ENCODE results near the gene XPC. TPM values are rescaled to one million over a fixed set of nuclear protein-coding genes. Genes with fewer than 3 reads are reported as not detected.

The XPC gene
- 37.1 and 57.7 TPM in 2 replicates for total RNA-seq

GRCh38 chr3:14178247-14179113 is at the start of gene XPC, which contains the start of gene LSM3:
TSS of gene XPC (minus strand) at chr3:14178601. CDS start at chr3:14178568, 33 bp downstream.
TSS of gene LSM3 (plus strand) at chr3:14178817. CDS start at chr3:14178861, 44 bp downstream.

DNA sequence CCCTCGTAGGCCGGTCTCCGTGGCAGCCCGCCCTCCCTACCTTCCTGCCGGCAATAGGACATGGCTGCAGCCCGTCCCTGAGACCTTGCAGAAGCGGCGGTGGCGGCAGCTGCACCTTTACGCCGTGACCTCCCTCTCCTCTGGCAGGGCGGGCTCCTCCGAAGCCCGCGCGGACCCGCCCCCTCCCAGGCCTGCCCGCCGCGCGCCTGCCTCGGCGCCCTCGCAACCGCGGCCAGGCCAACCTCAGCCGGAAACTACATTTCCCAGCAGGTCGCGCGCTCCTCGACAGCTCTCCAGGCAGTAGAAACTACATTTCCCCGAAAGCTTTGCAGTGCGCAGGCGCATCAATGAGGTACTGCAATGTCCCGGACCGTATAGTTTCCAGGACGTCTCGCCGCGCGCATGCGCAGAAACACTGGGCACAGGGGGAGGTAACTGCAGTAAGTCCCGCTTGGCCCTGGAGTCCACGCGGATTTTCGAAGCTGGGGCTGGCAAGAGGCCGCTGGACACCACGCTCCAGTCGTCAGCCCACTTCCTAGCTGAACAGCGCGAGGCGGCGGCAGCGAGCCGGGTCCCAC is 53.7 kb downstream of the XPC start, which contains the start of the genes CHCHD4 and TMEM43:
Gene CHCHD4, minus strand, starts transcription at position 256 of the 578 bp plus-strand sequence. Its CDS starts 194 bp downstream, at position 62.
Gene TMEM43, plus strand, starts transcription at position 438 of the 578 bp plus-strand sequence. CDS start 142 bp downstream, outside the sequence.

Other genes with a start within 250 kb of the XPC start
- gene CHCHD4, start 53.7 kb downstream of the XPC start, total RNA-seq = 18.9 and 37.6 TPM in 2 replicates
- 81.9 and 111 TPM in 2 replicates for gene TMEM43, start 53.5 kb downstream of the XPC start, total RNA-seq
- 16.4 and 26.7 TPM in 2 replicates for gene LSM3, start 216 bp upstream of the XPC start, total RNA-seq
- gene SLC6A6, start 224.0 kb upstream of the XPC start, total RNA-seq = 10.5 and 21.6 TPM in 2 replicates